GM23248 (cell line): Measurements from ENCODE around the gene MAN1C1.

ENCODE experiments used
- EZH2 ChIP-seq: fragments of 200-600 bp; sonication (generic); IDR thresholded peaks from 2 replicates; pipeline ENCODE4 v1.6.1; 2018; ENCODE audit warnings: antibody characterized with exemption, mild to moderate bottlenecking; ENCODE audit not compliant: insufficient read depth, poor library complexity, severe bottlenecking
- EZH2phosphoT487 ChIP-seq: fragments of 200-600 bp; sonication (generic); IDR thresholded peaks from 2 replicates; pipeline ENCODE4 v1.6.1; 2018; ENCODE audit warnings: antibody characterized with exemption, moderate library complexity, mild to moderate bottlenecking, low read depth; ENCODE audit not compliant: insufficient read depth

GRCh38 chr1:25702101-25702775, 85.6 kb downstream of the MAN1C1 start:
- TF ChIP-seq EZH2 (no peak), EZH2phosphoT487 (no peak)
